GM19438 (cell line): ENCODE results near the gene CARD19.

Experiments
- ATAC-seq: cut with Tn5 transposase; IDR thresholded peaks from one replicate; pipeline ENCODE4 v1.9.1; 2021; ENCODE audit warnings: low read depth; ENCODE audit not compliant: unreplicated experiment

The CARD19 gene

GRCh38 chr9:93149361-93149760, 53.3 kb downstream of the CARD19 start:
- ATAC-seq = no peak

DNA sequence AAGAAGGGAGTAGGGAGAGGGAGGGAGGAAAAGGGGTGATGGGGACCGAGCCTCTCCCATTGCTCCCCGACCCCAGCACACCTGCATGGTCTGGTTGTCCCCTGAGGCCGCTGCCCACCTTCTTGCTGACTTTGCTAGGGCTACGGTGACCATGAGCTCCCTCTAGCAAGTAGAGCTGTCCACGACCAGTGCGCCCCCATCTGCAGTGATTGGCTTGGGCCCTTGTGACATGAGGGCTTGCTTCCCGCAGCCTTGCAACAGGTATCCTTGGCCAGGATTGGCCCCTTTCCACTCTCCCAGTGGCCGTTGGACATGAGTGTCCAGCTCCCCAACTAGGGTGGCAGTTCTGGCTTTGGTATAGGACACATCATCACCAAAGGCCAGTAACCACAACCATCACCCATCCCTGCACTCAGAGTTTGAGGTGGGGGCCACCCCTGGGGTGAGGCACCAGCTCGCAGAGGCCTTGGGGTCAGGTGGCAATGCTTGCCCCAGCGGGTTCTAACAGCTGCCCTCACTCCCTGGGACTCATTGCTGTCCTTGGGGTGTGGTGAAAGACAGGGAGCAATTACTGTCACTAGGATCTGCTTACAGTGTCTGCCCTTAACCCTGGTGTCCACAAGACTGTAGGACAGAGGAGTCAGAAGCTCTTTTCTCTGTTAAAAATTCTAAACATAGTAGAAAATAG, 55.2 kb downstream of the CARD19 start:
- ATAC-seq = no peak

- no peak for ATAC-seq
Measured at GRCh38 chr9:93154293-93154903, 58.4 kb downstream of the CARD19 start.

GRCh38 chr9:93155716-93156474, 59.9 kb downstream of the CARD19 start:
- no peak for ATAC-seq

GRCh38 chr9:93156475-93157008, 60.5 kb downstream of the CARD19 start:
- no peak for ATAC-seq

GRCh38 chr9:93159601-93160471, 63.8 kb downstream of the CARD19 start:
- peak; percentile 87 for ATAC-seq

- no peak for ATAC-seq
Measured at GRCh38 chr9:93161786-93162562, 66.0 kb downstream of the CARD19 start.
